H9 (cell line): Measurements from ENCODE around the gene EPHA4. TPM values are rescaled to one million over a fixed set of nuclear protein-coding genes. Genes with fewer than 3 reads are reported as not detected.

Experiments
- DNase-seq: peaks from one replicate; pipeline ENCODE4 v3.0.0-alpha.2; 2017
- H2AFZ ChIP-seq: one replicate; pipeline ENCODE4 v1.6.1; 2013; ENCODE audit warnings: mild to moderate bottlenecking, low read length, control low read depth, moderate library complexity
- H2AK5ac ChIP-seq: 2 replicates; pipeline ENCODE4 v1.6.1; 2013; ENCODE audit warnings: low read length, control low read depth, mixed read lengths; ENCODE audit not compliant: insufficient read length
- H2BK120ac ChIP-seq: one replicate; pipeline ENCODE4 v1.6.1; 2013; ENCODE audit warnings: low read depth, mild to moderate bottlenecking, low read length, control low read depth, inconsistent platforms; ENCODE audit not compliant: poor library complexity, severe bottlenecking
- H2BK12ac ChIP-seq: 2 replicates; pipeline ENCODE4 v1.6.1; 2013; ENCODE audit warnings: low read length, control low read depth, mixed read lengths, low read depth; ENCODE audit not compliant: insufficient read length
- H2BK15ac ChIP-seq: 2 replicates; pipeline ENCODE4 v1.6.1; 2013; ENCODE audit warnings: low read depth, low read length, control low read depth
- H2BK20ac ChIP-seq: one replicate; pipeline ENCODE4 v1.6.1; 2013; ENCODE audit warnings: low read depth, mild to moderate bottlenecking, low read length, control low read depth, inconsistent platforms; ENCODE audit not compliant: poor library complexity, severe bottlenecking
- H2BK5ac ChIP-seq: 2 replicates; pipeline ENCODE4 v1.6.1; 2013; ENCODE audit warnings: low read length, control low read depth, mixed read lengths; ENCODE audit not compliant: insufficient read length
- H3K14ac ChIP-seq: 2 replicates; pipeline ENCODE4 v1.6.1; 2013; ENCODE audit warnings: low read length, control low read depth; ENCODE audit not compliant: insufficient read depth
- H3K18ac ChIP-seq: 2 replicates; pipeline ENCODE4 v1.6.1; 2013; ENCODE audit warnings: low read depth, mild to moderate bottlenecking, mixed read lengths, low read length, control low read depth; ENCODE audit not compliant: insufficient read length
- H3K23ac ChIP-seq: 2 replicates; pipeline ENCODE4 v1.6.1; 2013; ENCODE audit warnings: low read length, control low read depth, mixed read lengths, low read depth; ENCODE audit not compliant: insufficient read length
- H3K23me2 ChIP-seq: 2 replicates; pipeline ENCODE4 v1.6.1; 2013; ENCODE audit warnings: low read depth, mild to moderate bottlenecking, mixed read lengths, low read length, control low read depth; ENCODE audit not compliant: insufficient read length, poor library complexity, severe bottlenecking
- H3K27ac ChIP-seq: 2 replicates; pipeline ENCODE4 v1.5.1; 2013; ENCODE audit warnings: low read length, control low read depth, mixed read lengths, low read depth; ENCODE audit not compliant: insufficient read length
- H3K27me3 ChIP-seq: 2 replicates; pipeline ENCODE4 v1.6.1; 2013; ENCODE audit warnings: low read length, control low read depth, inconsistent platforms; ENCODE audit not compliant: insufficient read depth
- H3K4ac ChIP-seq: 2 replicates; pipeline ENCODE4 v1.6.1; 2013; ENCODE audit warnings: low read depth, mild to moderate bottlenecking, control low read depth, inconsistent platforms, low read length, moderate library complexity
- H3K4me1 ChIP-seq: 2 replicates; pipeline ENCODE4 v1.6.1; 2013; ENCODE audit warnings: low read length, control low read depth, inconsistent platforms; ENCODE audit not compliant: insufficient read depth
- H3K4me2 ChIP-seq: 2 replicates; pipeline ENCODE4 v1.6.1; 2013; ENCODE audit warnings: low read length, control low read depth, mixed read lengths; ENCODE audit not compliant: insufficient read length, insufficient read depth
- H3K56ac ChIP-seq: 2 replicates; pipeline ENCODE4 v1.6.1; 2013; ENCODE audit warnings: low read depth, mild to moderate bottlenecking, mixed read lengths, low read length, control low read depth; ENCODE audit not compliant: insufficient read length
- H3K79me1 ChIP-seq: 2 replicates; pipeline ENCODE4 v1.6.1; 2013; ENCODE audit warnings: low read depth, mild to moderate bottlenecking, moderate library complexity, low read length, control low read depth, inconsistent platforms; ENCODE audit not compliant: insufficient read depth, poor library complexity, severe bottlenecking
- H3K79me2 ChIP-seq: 2 replicates; pipeline ENCODE4 v1.6.1; 2013; ENCODE audit warnings: low read length, control low read depth, inconsistent platforms; ENCODE audit not compliant: insufficient read depth
- H3K9ac ChIP-seq: 2 replicates; pipeline ENCODE4 v1.6.1; 2013; ENCODE audit warnings: low read length, control low read depth, mixed read lengths; ENCODE audit not compliant: insufficient read length; ENCODE audit errors: extremely low read depth
- H3K9me3 ChIP-seq: one replicate; pipeline ENCODE4 v1.6.1; 2013; ENCODE audit warnings: low read depth, low read length, inconsistent platforms; ENCODE audit not compliant: control insufficient read depth
- H3T11ph ChIP-seq: one replicate; pipeline ENCODE4 v1.6.1; 2013; ENCODE audit warnings: mild to moderate bottlenecking, low read length, control low read depth, inconsistent platforms
- H4K20me1 ChIP-seq: one replicate; pipeline ENCODE4 v1.6.1; 2013; ENCODE audit not compliant: control insufficient read depth, insufficient read length, insufficient read depth
- H4K5ac ChIP-seq: 2 replicates; pipeline ENCODE4 v1.6.1; 2013; ENCODE audit warnings: low read depth, mild to moderate bottlenecking, mixed read lengths, low read length, control low read depth; ENCODE audit not compliant: insufficient read length
- H4K8ac ChIP-seq: replicated peaks from 2 replicates; pipeline ENCODE4 v1.6.1; 2013; ENCODE audit warnings: low read length, control low read depth, mixed read lengths, low read depth; ENCODE audit not compliant: insufficient read length
- H4K91ac ChIP-seq: 2 replicates; pipeline ENCODE4 v1.6.1; 2013; ENCODE audit warnings: low read depth, mild to moderate bottlenecking, moderate library complexity, mixed read lengths, low read length, control low read depth; ENCODE audit not compliant: insufficient read length
- H3K27ac Mint-ChIP-seq, 3 experiments: 2 replicates in 2 of 3; 3 replicates in 1 of 3; pipeline ENCODE4 v1.8.0; 2020 to 2021; ENCODE audit warnings: mixed read lengths in 3 of 3, mild to moderate bottlenecking in 1 of 3, moderate library complexity in 1 of 3
- H3K27me3 Mint-ChIP-seq: 2 replicates; pipeline ENCODE4 v1.8.0; 2021; ENCODE audit warnings: low read depth, mild to moderate bottlenecking, moderate library complexity, mixed read lengths
- H3K36me3 Mint-ChIP-seq, 3 experiments: 2 replicates in 2 of 3; 3 replicates in 1 of 3; pipeline ENCODE4 v1.8.0; 2020 to 2021; ENCODE audit warnings: low read depth in 3 of 3, mixed read lengths in 3 of 3; ENCODE audit not compliant: insufficient read depth in 1 of 3
- H3K4me1 Mint-ChIP-seq, 2 experiments: 2 replicates each; pipeline ENCODE4 v1.8.0; 2020; ENCODE audit warnings: mixed read lengths in 2 of 2
- H3K4me3 Mint-ChIP-seq, 2 experiments: 2 replicates in 1 of 2; 3 replicates in 1 of 2; pipeline ENCODE4 v1.8.0; 2020 to 2021; ENCODE audit warnings: mild to moderate bottlenecking in 2 of 2, mixed read lengths in 2 of 2, moderate library complexity in 1 of 2
- H3K9me3 Mint-ChIP-seq, 2 experiments: 2 replicates in 1 of 2; 3 replicates in 1 of 2; pipeline ENCODE4 v1.8.0; 2020; ENCODE audit warnings: mild to moderate bottlenecking in 2 of 2, mixed read lengths in 2 of 2, moderate library complexity in 1 of 2
- WGBS: extraction: QIAGEN DNeasy Blood & Tissue Kit; methylation state at CpG from one replicate; pipeline ENCODE4 v1.1.7; 2013; ENCODE audit warnings: missing lambda C conversion rate, low lambda C conversion rate, mixed read lengths; ENCODE audit not compliant: insufficient read length; ENCODE audit errors: extremely low coverage; 5-methylcytosine and 5-hydroxymethylcytosine counted together
- total RNA-seq: library from RNA; stranded (reverse); gene quantifications from 2 replicates; pipeline ENCODE4 v1.2.1, GENCODE V29; 2021
- TF ChIP-seq, protein P1 (sequence below): fragments of 200-600 bp; sonication (generic); conservative IDR thresholded peaks from 3 replicates; pipeline ENCODE4 v1.8.0; 2021; ENCODE audit warnings: antibody characterized with exemption, mild to moderate bottlenecking

The EPHA4 gene
- total RNA-seq, 1 experiment from 2014 or later, result 25.1 TPM

DNA sequence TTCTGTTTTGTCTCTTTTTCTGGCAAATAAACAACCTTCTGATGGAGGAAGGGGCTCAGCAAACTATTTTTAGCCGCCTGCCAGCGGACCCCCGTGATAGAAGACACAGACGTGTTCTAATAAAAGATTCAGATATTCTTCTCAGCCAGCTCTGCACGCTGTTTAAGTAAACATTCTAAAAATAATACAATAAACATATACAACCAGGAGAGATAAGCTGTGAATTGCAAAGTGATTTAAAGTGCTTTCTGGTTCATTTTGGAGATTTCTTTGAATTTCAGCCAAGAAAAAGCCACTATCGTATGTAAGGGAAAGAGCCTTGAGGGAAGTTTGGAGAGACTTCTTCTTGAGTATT lies 201.3 kb downstream of the EPHA4 start:
- Histone ChIP-seq H2BK5ac (no peak overlapping the region), H2BK20ac (no peak overlapping the region), H3K9me3 (no peaks in the 10 kb centered on the region), H3T11ph (no peak overlapping the region), H3K9ac (no peak overlapping the region), H2BK120ac (no peak overlapping the region), H3K23ac (no peak overlapping the region), H2AFZ (no peak overlapping the region), H3K4ac (no peak overlapping the region), H3K27ac (no peak overlapping the region), H2BK15ac (no peak overlapping the region), H3K18ac (no peak overlapping the region), H3K23me2 (no peaks in the 10 kb centered on the region), H4K20me1 (no peaks in the 10 kb centered on the region), H3K79me2 (no peaks in the 10 kb centered on the region), H3K56ac (no peak overlapping the region), H3K14ac (no peak overlapping the region), H4K8ac (no peak overlapping the region), H2BK12ac (no peak overlapping the region), H4K91ac (no peak overlapping the region), H3K27me3 (no peaks in the 10 kb centered on the region), H2AK5ac (no peak overlapping the region), H3K4me2 (no peak overlapping the region), H3K4me1 (peaks cover 2% of the 10 kb centered on the region; the same call in 1 of the 2 replicates), H4K5ac (no peak overlapping the region), H3K79me1 (no peaks in the 10 kb centered on the region)
- Mint-ChIP-seq H3K4me3 (no peak overlapping the region), H3K27me3 (no peaks in the 10 kb centered on the region; the same call in 1 of the 2 replicates), H3K9me3 (no peaks in the 10 kb centered on the region), H3K27ac (no peak overlapping the region), H3K36me3 (no peaks in the 10 kb centered on the region; a peak in 1 of 7 replicates), H3K4me1 (peaks cover 19 to 29% of the 10 kb centered on the region in 2 experiments)
- DNase-seq, result no peak
- WGBS, result no CpG with 5 or more reads among the region's 6 CpGs
- TF ChIP-seq, protein P1, sequence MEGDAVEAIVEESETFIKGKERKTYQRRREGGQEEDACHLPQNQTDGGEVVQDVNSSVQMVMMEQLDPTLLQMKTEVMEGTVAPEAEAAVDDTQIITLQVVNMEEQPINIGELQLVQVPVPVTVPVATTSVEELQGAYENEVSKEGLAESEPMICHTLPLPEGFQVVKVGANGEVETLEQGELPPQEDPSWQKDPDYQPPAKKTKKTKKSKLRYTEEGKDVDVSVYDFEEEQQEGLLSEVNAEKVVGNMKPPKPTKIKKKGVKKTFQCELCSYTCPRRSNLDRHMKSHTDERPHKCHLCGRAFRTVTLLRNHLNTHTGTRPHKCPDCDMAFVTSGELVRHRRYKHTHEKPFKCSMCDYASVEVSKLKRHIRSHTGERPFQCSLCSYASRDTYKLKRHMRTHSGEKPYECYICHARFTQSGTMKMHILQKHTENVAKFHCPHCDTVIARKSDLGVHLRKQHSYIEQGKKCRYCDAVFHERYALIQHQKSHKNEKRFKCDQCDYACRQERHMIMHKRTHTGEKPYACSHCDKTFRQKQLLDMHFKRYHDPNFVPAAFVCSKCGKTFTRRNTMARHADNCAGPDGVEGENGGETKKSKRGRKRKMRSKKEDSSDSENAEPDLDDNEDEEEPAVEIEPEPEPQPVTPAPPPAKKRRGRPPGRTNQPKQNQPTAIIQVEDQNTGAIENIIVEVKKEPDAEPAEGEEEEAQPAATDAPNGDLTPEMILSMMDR, result no peak
